LNCaP clone FGC (cell line): ENCODE measurements around the gene FZD2.
"Not testable (repeated sequence)": the region's sequence is repeated elsewhere in the genome, so short reads cannot be mapped to it uniquely, and the experiment has no call there.

ENCODE experiments used
- DNase-seq: peaks from one replicate; pipeline ENCODE4 v3.0.0-alpha.2; 2011; ENCODE audit warnings: low read depth
- H3K4me3 ChIP-seq: 2 replicates; pipeline ENCODE4 v1.5.1; 2011; ENCODE audit warnings: mild to moderate bottlenecking, low read depth, low read length, control low read depth
- CTCF ChIP-seq: IDR thresholded peaks from 2 replicates; pipeline ENCODE4 v1.5.1; 2012; ENCODE audit warnings: mild to moderate bottlenecking; ENCODE audit not compliant: control insufficient read depth, insufficient read depth; ENCODE audit errors: extremely low read depth

FZD2 gene

GRCh38 chr17:44556832-44557606 is at the start of gene FZD2:
Gene FZD2 (plus strand): TSS chr17:44557484. CDS start chr17:44557689, 205 bp downstream.
- TF ChIP-seq CTCF, result no peak
- peak; percentile 39 for DNase-seq
- peak within 1 kb of the TSS; percentile 52 for H3K4me3 ChIP-seq

GRCh38 chr17:44511241-44512134 is 45.8 kb upstream of the FZD2 start:
- not testable (repeated sequence) for H3K4me3 ChIP-seq, DNase-seq

- H3K4me3 ChIP-seq, result no peak overlapping the region
- no peak for TF ChIP-seq CTCF
- no peak for DNase-seq
Observed at GRCh38 chr17:44518032-44518431, 39.3 kb upstream of the FZD2 start.

GRCh38 chr17:44522883-44523671 is 34.2 kb upstream of the FZD2 start:
- peak; percentile 25; the same call in 1 of the 2 replicates for TF ChIP-seq CTCF
- no peak for DNase-seq
- H3K4me3 ChIP-seq, result no peak overlapping the region

GRCh38 chr17:44523672-44523972 is 33.7 kb upstream of the FZD2 start:
- no peak overlapping the region for H3K4me3 ChIP-seq
- TF ChIP-seq CTCF, result no peak
- no peak for DNase-seq

- H3K4me3 ChIP-seq, result no peak overlapping the region
- TF ChIP-seq CTCF, result no peak
- no peak for DNase-seq
Observed at GRCh38 chr17:44527102-44527501, 30.2 kb upstream of the FZD2 start.

GRCh38 chr17:44527954-44528353 is 29.3 kb upstream of the FZD2 start:
- no peak for DNase-seq
- TF ChIP-seq CTCF, result no peak

More at GRCh38 chr17:44527954-44528353, 29.3 kb upstream of the FZD2 start:
- H3K4me3 ChIP-seq, result no peak overlapping the region
